Measurements from ENCODE around the gene TMEM207. TPM values are rescaled to one million over a fixed set of nuclear protein-coding genes. Genes with fewer than 3 reads are reported as not detected.

TMEM207 gene
- polyA plus RNA-seq, 1 of the 3 experiments (the other 2 are of a cell fraction): not detected

DNA sequence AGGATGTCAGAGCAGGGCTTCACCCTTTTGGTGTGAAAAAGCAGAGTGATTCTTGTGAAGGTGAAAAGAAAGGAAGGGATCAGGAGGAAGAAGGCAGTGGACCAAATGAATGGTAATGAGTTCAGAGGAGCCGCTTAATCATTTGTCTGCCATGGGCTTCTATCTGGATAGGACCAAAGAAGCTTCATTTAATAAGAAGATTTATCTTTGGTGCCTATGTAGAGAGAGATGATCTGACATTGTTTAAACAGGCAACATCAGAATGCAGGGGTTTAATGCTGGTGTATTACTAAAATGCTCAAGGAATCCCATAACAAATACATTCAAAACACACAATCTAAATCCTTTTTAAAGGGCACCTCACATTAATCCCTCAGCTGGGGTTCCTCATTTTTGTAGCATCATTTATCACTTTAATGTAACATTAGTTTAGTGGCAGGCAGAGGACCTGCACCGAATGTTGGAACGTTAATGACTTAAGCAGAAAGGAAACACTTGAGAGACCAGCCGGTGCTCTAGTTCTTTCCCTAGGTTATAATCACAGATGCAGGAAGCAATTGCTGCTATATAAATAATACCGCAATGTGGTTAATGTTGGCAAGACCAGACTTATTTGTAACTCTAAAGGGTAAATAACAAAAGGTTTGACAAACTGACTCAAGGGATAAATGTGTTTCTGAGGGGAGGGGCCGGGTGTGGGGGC, 36.3 kb upstream of the TMEM207 start:
- no peak overlapping the region for H3K4me3 ChIP-seq (ENCODE audit: low read depth in 2 of 2, low read length in 1 of 2)
- no peaks in the 10 kb centered on the region for H3K9me2 ChIP-seq
- H3K4me2 ChIP-seq: no peak overlapping the region
- peaks cover 11% of the 10 kb centered on the region; the same call in 1 of the 2 replicates for H3K27me3 ChIP-seq (ENCODE audit: insufficient read depth)
- H3K9me3 ChIP-seq: no peaks in the 10 kb centered on the region
- H4K20me1 ChIP-seq (ENCODE audit: insufficient read depth): no peaks in the 10 kb centered on the region
- POLR2A ChIA-PET: no interaction called here
- no peaks in the 10 kb centered on the region for H3F3A ChIP-seq (replicated peaks; ENCODE audit: insufficient read depth)
- H3K9ac ChIP-seq: no peak overlapping the region
- no peaks in the 10 kb centered on the region; a peak in 1 of 4 replicates for H3K4me1 ChIP-seq (ENCODE audit: control insufficient read depth in 1 of 2, insufficient read depth in 2 of 2, low read depth in 1 of 2, low read length in 1 of 2)
- 14% methylated on average over 6 of the region's 6 CpGs for WGBS (ENCODE audit: low lambda C conversion rate)
- CTCF ChIA-PET: no interaction called here
- H2AFZ ChIP-seq (ENCODE audit: low read depth): no peak overlapping the region
- no peak for DNase-seq
- TF ChIP-seq SIN3A (IDR thresholded peaks at IDR 0.05; ENCODE audit: borderline replicate concordance, low read depth, low read length) (no peak), TEAD4 (IDR thresholded peaks at IDR 0.05; ENCODE audit: borderline replicate concordance, insufficient read depth) (no peak), NRF1 (IDR thresholded peaks at IDR 0.05; ENCODE audit: low read depth, low read length) (no peak), EZH2phosphoT487 (IDR thresholded peaks at IDR 0.05; ENCODE audit: borderline replicate concordance, low read depth) (no peak), JUND (IDR thresholded peaks at IDR 0.05) (no peak), POLR2AphosphoS5 (IDR thresholded peaks at IDR 0.05; ENCODE audit: low read depth, low read length) (no peak), TCF12 (IDR thresholded peaks at IDR 0.05) (no peak), SMC3 (IDR thresholded peaks at IDR 0.05; ENCODE audit: low read depth, low read length) (no peak), ELF1 (IDR thresholded peaks at IDR 0.05) (no peak), NFIC (IDR thresholded peaks at IDR 0.05; ENCODE audit: borderline replicate concordance) (no peak), MAX (IDR thresholded peaks at IDR 0.05; ENCODE audit: low read depth) (no peak), REST (IDR thresholded peaks at IDR 0.05; ENCODE audit: low read depth, low read length) (no peak), EP300 (IDR thresholded peaks at IDR 0.05; ENCODE audit: borderline replicate concordance in 1 of 2, low read depth in 1 of 2, low read length in 1 of 2) (no peak), GABPA (IDR thresholded peaks at IDR 0.05; ENCODE audit: low read depth) (no peak), CHD2 (IDR thresholded peaks at IDR 0.05; ENCODE audit: low read length, partially characterized antibody) (no peak), MEF2A (IDR thresholded peaks at IDR 0.05; ENCODE audit: borderline replicate concordance, low read depth) (no peak), RAD21 (IDR thresholded peaks at IDR 0.05; ENCODE audit: low read length) (no peak)
- TF ChIP-seq, protein P1, sequence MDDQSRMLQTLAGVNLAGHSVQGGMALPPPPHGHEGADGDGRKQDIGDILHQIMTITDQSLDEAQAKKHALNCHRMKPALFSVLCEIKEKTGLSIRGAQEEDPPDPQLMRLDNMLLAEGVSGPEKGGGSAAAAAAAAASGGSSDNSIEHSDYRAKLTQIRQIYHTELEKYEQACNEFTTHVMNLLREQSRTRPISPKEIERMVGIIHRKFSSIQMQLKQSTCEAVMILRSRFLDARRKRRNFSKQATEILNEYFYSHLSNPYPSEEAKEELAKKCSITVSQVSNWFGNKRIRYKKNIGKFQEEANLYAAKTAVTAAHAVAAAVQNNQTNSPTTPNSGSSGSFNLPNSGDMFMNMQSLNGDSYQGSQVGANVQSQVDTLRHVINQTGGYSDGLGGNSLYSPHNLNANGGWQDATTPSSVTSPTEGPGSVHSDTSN (IDR thresholded peaks at IDR 0.05): no peak
- TF ChIP-seq, protein P2, sequence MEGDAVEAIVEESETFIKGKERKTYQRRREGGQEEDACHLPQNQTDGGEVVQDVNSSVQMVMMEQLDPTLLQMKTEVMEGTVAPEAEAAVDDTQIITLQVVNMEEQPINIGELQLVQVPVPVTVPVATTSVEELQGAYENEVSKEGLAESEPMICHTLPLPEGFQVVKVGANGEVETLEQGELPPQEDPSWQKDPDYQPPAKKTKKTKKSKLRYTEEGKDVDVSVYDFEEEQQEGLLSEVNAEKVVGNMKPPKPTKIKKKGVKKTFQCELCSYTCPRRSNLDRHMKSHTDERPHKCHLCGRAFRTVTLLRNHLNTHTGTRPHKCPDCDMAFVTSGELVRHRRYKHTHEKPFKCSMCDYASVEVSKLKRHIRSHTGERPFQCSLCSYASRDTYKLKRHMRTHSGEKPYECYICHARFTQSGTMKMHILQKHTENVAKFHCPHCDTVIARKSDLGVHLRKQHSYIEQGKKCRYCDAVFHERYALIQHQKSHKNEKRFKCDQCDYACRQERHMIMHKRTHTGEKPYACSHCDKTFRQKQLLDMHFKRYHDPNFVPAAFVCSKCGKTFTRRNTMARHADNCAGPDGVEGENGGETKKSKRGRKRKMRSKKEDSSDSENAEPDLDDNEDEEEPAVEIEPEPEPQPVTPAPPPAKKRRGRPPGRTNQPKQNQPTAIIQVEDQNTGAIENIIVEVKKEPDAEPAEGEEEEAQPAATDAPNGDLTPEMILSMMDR (IDR thresholded peaks at IDR 0.05): no peak
- no peak overlapping the region for H3K27ac ChIP-seq (ENCODE audit: low read depth in 2 of 2, low read length in 1 of 2)
- no peaks in the 10 kb centered on the region for H3K79me2 ChIP-seq (ENCODE audit: insufficient read depth)
- no peaks in the 10 kb centered on the region for H3K36me3 ChIP-seq (replicated peaks in 1 of 2; ENCODE audit: control insufficient read depth in 1 of 2, insufficient read depth in 2 of 2, low read length in 1 of 2)

All from SK-N-SH (cell line).